Upper lobe of right lung (tissue), 1 donor: Measurements from ENCODE around the gene MROH9. TPM values are rescaled to one million over a fixed set of nuclear protein-coding genes. Genes with fewer than 3 reads are reported as not detected.

Experiments
- ATAC-seq: fragments of 200-7000 bp; cut with Tn5 transposase; one replicate; pipeline ENCODE4 v1.9.1; 2020; ENCODE audit warnings: mild to moderate bottlenecking, moderate library complexity
- DNase-seq: peaks from one replicate; pipeline ENCODE4 v3.0.0-alpha.2; 2020
- H3K27ac ChIP-seq: fragments of 200-600 bp; one replicate; pipeline ENCODE4 v1.8.0; 2022
- H3K27me3 ChIP-seq: fragments of 200-600 bp; one replicate; pipeline ENCODE4 v1.8.0; 2022; ENCODE audit warnings: mild to moderate bottlenecking
- H3K36me3 ChIP-seq: fragments of 200-600 bp; one replicate; pipeline ENCODE4 v1.8.0; 2022
- H3K4me1 ChIP-seq: fragments of 200-600 bp; one replicate; pipeline ENCODE4 v1.8.0; 2022
- H3K4me3 ChIP-seq: fragments of 200-600 bp; one replicate; pipeline ENCODE4 v1.8.0; 2022; ENCODE audit warnings: mild to moderate bottlenecking
- H3K9me3 ChIP-seq: fragments of 200-600 bp; one replicate; pipeline ENCODE4 v1.8.0; 2022
- CTCF ChIP-seq: fragments of 200-600 bp; IDR thresholded peaks from one replicate; pipeline ENCODE4 v1.8.0; 2022; ENCODE audit warnings: antibody characterized with exemption
- intact Hi-C: fragments of 100-400 bp; cut with DNase I; formaldehyde crosslinking; loops from one replicate; pipeline ENCODE4 v1.11.0; 2022
- total RNA-seq: library from RNA; stranded (reverse); fragmentation: NEBNext Ultra II Directional; extraction: Animal tissue kit (Norgen Biotek cat#: 25700); gene quantifications from one replicate; pipeline ENCODE4 v1.2.1, GENCODE V29; 2021
- donor health status: DM: no; HTN: yes; CAD: no; lungs with severe emphysema.

Gene MROH9
- total RNA-seq, 1 donor from 2014 or later = not detected

- DNase-seq (no peak), ATAC-seq (no peak)
- Histone ChIP-seq H3K27me3 (no peaks in the 10 kb centered on the region), H3K36me3 (no peaks in the 10 kb centered on the region), H3K27ac (no peak overlapping the region), H3K4me1 (no peaks in the 10 kb centered on the region), H3K4me3 (no peak overlapping the region), H3K9me3 (no peaks in the 10 kb centered on the region)
- intact Hi-C loops = no loop called here
- TF ChIP-seq CTCF = no peak
These were observed 102.3 kb downstream of the MROH9 start for GRCh38 chr1:171037626-171038025.

- H3K27ac ChIP-seq = no peak overlapping the region
- no peaks in the 10 kb centered on the region for H3K4me1 ChIP-seq
- no peaks in the 10 kb centered on the region for H3K9me3 ChIP-seq
- H3K27me3 ChIP-seq = no peaks in the 10 kb centered on the region
- no peak for DNase-seq
- TF ChIP-seq CTCF = no peak
- H3K36me3 ChIP-seq = no peaks in the 10 kb centered on the region
- no peak overlapping the region for H3K4me3 ChIP-seq
- no peak for ATAC-seq
- intact Hi-C loops = no loop called here
These were observed 103.0 kb downstream of the MROH9 start for GRCh38 chr1:171038284-171038683.

- no peak overlapping the region for H3K27ac ChIP-seq
- no peaks in the 10 kb centered on the region for H3K4me1 ChIP-seq
- intact Hi-C loops = no loop called here
- no peak for DNase-seq
- ATAC-seq = no peak
- no peaks in the 10 kb centered on the region for H3K36me3 ChIP-seq
- peaks cover 10% of the 10 kb centered on the region for H3K9me3 ChIP-seq
- H3K4me3 ChIP-seq = no peak overlapping the region
- TF ChIP-seq CTCF = no peak
- no peaks in the 10 kb centered on the region for H3K27me3 ChIP-seq
These were observed 112.7 kb downstream of the MROH9 start for GRCh38 chr1:171048014-171048413.

- no peak for TF ChIP-seq CTCF
- no peak overlapping the region for H3K4me3 ChIP-seq
- DNase-seq = no peak
- no peaks in the 10 kb centered on the region for H3K4me1 ChIP-seq
- intact Hi-C loops = no loop called here
- H3K27me3 ChIP-seq = no peaks in the 10 kb centered on the region
- H3K27ac ChIP-seq = no peak overlapping the region
- no peaks in the 10 kb centered on the region for H3K36me3 ChIP-seq
- ATAC-seq = peak; percentile 55
- no peaks in the 10 kb centered on the region for H3K9me3 ChIP-seq
These were observed 117.6 kb downstream of the MROH9 start for GRCh38 chr1:171052977-171053376.

GRCh38 chr1:171055966-171056643 is 120.8 kb downstream of the MROH9 start:
- ATAC-seq (no peak), DNase-seq (no peak)
- no peaks in the 10 kb centered on the region for H3K4me1 ChIP-seq
- H3K4me3 ChIP-seq = no peak overlapping the region
- H3K27me3 ChIP-seq = no peaks in the 10 kb centered on the region
- TF ChIP-seq CTCF = no peak
- no peaks in the 10 kb centered on the region for H3K36me3 ChIP-seq
- H3K9me3 ChIP-seq = no peaks in the 10 kb centered on the region
- no peak overlapping the region for H3K27ac ChIP-seq
- intact Hi-C loops = no loop called here
